Measurements from ENCODE around the gene TEX14. TPM values are rescaled to one million over a fixed set of nuclear protein-coding genes. Genes with fewer than 3 reads are reported as not detected.
"Not testable (repeated sequence)": the region's sequence is repeated elsewhere in the genome, so short reads cannot be mapped to it uniquely, and the experiment has no call there.

Gene TEX14
- total RNA-seq, 1 donor from 2014 or later: 0.34 TPM

- H3K9me3 Mint-ChIP-seq: no peaks in the 10 kb centered on the region
- H3K4me1 Mint-ChIP-seq: peaks cover 6% of the 10 kb centered on the region
- no peaks in the 10 kb centered on the region for H3K36me3 Mint-ChIP-seq
- no peak for TF ChIP-seq CTCF (IDR thresholded peaks at IDR 0.05; ENCODE audit: unreplicated experiment)
- peak overlapping the region; percentile 100 for H3K27ac Mint-ChIP-seq
- no peaks in the 10 kb centered on the region for H3K27me3 Mint-ChIP-seq (ENCODE audit: low read depth)
- DNase-seq (ENCODE audit: low spot score in 2 of 2, unreplicated experiment in 2 of 2): peak; percentile 57 to 84
- H3K4me3 Mint-ChIP-seq: peak overlapping the region; percentile 71
Measured at GRCh38 chr17:58658804-58659713, 32.8 kb downstream of the TEX14 start.

- H3K36me3 Mint-ChIP-seq; H3K4me1 Mint-ChIP-seq; DNase-seq (ENCODE audit: low spot score in 2 of 2, unreplicated experiment in 2 of 2); H3K9me3 Mint-ChIP-seq; H3K27me3 Mint-ChIP-seq (ENCODE audit: low read depth): not testable (repeated sequence)
- peak overlapping the region; percentile 71 for H3K4me3 Mint-ChIP-seq
- peak overlapping the region; percentile 100 for H3K27ac Mint-ChIP-seq
Measured at GRCh38 chr17:58657962-58658803, 33.7 kb downstream of the TEX14 start.

- no peaks in the 10 kb centered on the region for H3K9me3 Mint-ChIP-seq
- DNase-seq (ENCODE audit: low spot score in 2 of 2, unreplicated experiment in 2 of 2): no peak
- TF ChIP-seq CTCF (IDR thresholded peaks at IDR 0.05; ENCODE audit: unreplicated experiment): no peak
- no peaks in the 10 kb centered on the region for H3K36me3 Mint-ChIP-seq
- no peak overlapping the region for H3K27ac Mint-ChIP-seq
- no peaks in the 10 kb centered on the region for H3K4me1 Mint-ChIP-seq
- no peak overlapping the region for H3K4me3 Mint-ChIP-seq
- H3K27me3 Mint-ChIP-seq (ENCODE audit: low read depth): no peaks in the 10 kb centered on the region
Measured at GRCh38 chr17:58648236-58648635, 43.6 kb downstream of the TEX14 start.

- no peaks in the 10 kb centered on the region for H3K36me3 Mint-ChIP-seq
- no peak overlapping the region for H3K4me3 Mint-ChIP-seq
- DNase-seq (ENCODE audit: low spot score in 2 of 2, unreplicated experiment in 2 of 2): no peak
- no peaks in the 10 kb centered on the region for H3K4me1 Mint-ChIP-seq
- H3K27ac Mint-ChIP-seq: no peak overlapping the region
- no peaks in the 10 kb centered on the region for H3K9me3 Mint-ChIP-seq
- TF ChIP-seq CTCF (IDR thresholded peaks at IDR 0.05; ENCODE audit: unreplicated experiment): no peak
- H3K27me3 Mint-ChIP-seq (ENCODE audit: low read depth): no peaks in the 10 kb centered on the region
Measured at GRCh38 chr17:58643147-58643546, 48.7 kb downstream of the TEX14 start.

GRCh38 chr17:58641887-58642311, 49.9 kb downstream of the TEX14 start:
- Mint-ChIP-seq H3K27me3 (ENCODE audit: low read depth) (no peaks in the 10 kb centered on the region), H3K36me3 (no peaks in the 10 kb centered on the region), H3K4me1 (no peaks in the 10 kb centered on the region), H3K27ac (no peak overlapping the region), H3K9me3 (no peaks in the 10 kb centered on the region), H3K4me3 (no peak overlapping the region)
- TF ChIP-seq CTCF (IDR thresholded peaks at IDR 0.05; ENCODE audit: unreplicated experiment): no peak
- DNase-seq (ENCODE audit: low spot score in 2 of 2, unreplicated experiment in 2 of 2): no peak

GRCh38 chr17:58640202-58640601, 51.6 kb downstream of the TEX14 start:
- no peaks in the 10 kb centered on the region for H3K9me3 Mint-ChIP-seq
- no peak for TF ChIP-seq CTCF (IDR thresholded peaks at IDR 0.05; ENCODE audit: unreplicated experiment)
- H3K27me3 Mint-ChIP-seq (ENCODE audit: low read depth): no peaks in the 10 kb centered on the region
- H3K4me1 Mint-ChIP-seq: no peaks in the 10 kb centered on the region
- H3K27ac Mint-ChIP-seq: no peak overlapping the region
- DNase-seq (ENCODE audit: low spot score in 2 of 2, unreplicated experiment in 2 of 2): no peak
- H3K4me3 Mint-ChIP-seq: no peak overlapping the region
- no peaks in the 10 kb centered on the region for H3K36me3 Mint-ChIP-seq
